Glutamatergic neuron (in vitro differentiated cells): Measurements from ENCODE around the gene TTC34. TPM values are rescaled to one million over a fixed set of nuclear protein-coding genes. Genes with fewer than 3 reads are reported as not detected.
"Not testable (repeated sequence)": the region's sequence is repeated elsewhere in the genome, so short reads cannot be mapped to it uniquely, and the experiment has no call there.

Experiments
- DNase-seq: peaks from one replicate; pipeline ENCODE4 v3.0.0; 2022
- H3K27ac Mint-ChIP-seq: one replicate; pipeline ENCODE4 v1.8.0; 2020; ENCODE audit warnings: mild to moderate bottlenecking, mixed read lengths, inconsistent platforms; ENCODE audit not compliant: unreplicated experiment
- H3K27me3 Mint-ChIP-seq: one replicate; pipeline ENCODE4 v1.8.0; 2020; ENCODE audit warnings: mild to moderate bottlenecking, moderate library complexity, mixed read lengths, inconsistent platforms; ENCODE audit not compliant: unreplicated experiment
- H3K36me3 Mint-ChIP-seq: one replicate; pipeline ENCODE4 v1.8.0; 2020; ENCODE audit warnings: mild to moderate bottlenecking, mixed read lengths, inconsistent platforms; ENCODE audit not compliant: unreplicated experiment
- H3K4me1 Mint-ChIP-seq: one replicate; pipeline ENCODE4 v1.8.0; 2020; ENCODE audit warnings: mild to moderate bottlenecking, low read depth, mixed read lengths, inconsistent platforms; ENCODE audit not compliant: unreplicated experiment
- H3K4me3 Mint-ChIP-seq: one replicate; pipeline ENCODE4 v1.8.0; 2020; ENCODE audit warnings: mild to moderate bottlenecking, mixed read lengths, inconsistent platforms; ENCODE audit not compliant: unreplicated experiment
- H3K9me3 Mint-ChIP-seq: one replicate; pipeline ENCODE4 v1.8.0; 2020; ENCODE audit warnings: mild to moderate bottlenecking, moderate library complexity, mixed read lengths, inconsistent platforms; ENCODE audit not compliant: unreplicated experiment
- total RNA-seq: library from RNA; stranded (reverse); fragmentation: NEBNext Ultra II Directional; extraction: Animal tissue kit (Norgen Biotek cat#: 25700); gene quantifications from one replicate; pipeline ENCODE4 v1.2.1, GENCODE V29; 2021; ENCODE audit not compliant: unreplicated experiment
- TF ChIP-seq, protein P1 (sequence below): fragments of 200-600 bp; sonication (generic); IDR thresholded peaks from one replicate; pipeline ENCODE4 v1.5.0; 2021; ENCODE audit not compliant: partially characterized antibody, unreplicated experiment

The TTC34 gene
- total RNA-seq, 1 donor from 2014 or later: 0.74 TPM

DNA sequence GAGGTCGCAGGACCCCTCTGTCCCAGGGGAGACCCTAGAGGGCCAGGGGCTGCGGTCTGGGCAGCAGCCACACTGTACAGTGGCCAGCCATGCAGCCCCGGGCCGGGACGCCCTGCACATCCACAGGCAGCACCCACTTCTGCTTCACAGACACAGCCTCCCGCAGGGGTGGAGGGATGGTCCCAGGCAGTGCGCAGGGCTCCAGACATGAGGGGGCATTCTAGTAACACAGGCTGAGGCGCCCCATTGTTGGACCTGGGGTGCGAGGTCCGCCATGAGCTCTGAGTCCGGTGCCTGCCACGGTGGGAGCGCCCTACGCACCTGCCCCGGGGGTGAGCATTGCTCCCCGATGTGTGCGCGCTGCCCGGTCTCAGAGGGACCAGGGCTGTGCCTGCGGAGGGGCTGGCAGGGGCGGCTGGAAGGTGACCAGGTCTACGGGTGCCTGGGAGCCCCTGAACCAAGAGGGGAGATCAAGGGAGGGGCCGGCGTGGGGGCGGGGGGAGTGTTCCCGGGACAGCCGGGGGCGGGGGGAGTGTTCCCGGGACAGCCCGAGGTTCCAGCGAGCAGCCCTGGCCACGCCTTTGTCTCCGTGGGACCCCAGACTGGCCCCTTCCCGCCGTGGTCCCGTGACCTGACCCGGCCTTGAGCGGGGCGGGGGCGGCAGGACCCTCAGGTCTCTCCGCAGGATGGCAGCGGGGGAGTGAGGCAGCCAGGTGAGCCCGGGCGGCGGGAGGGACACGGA, 173.1 kb downstream of the TTC34 start:
- Mint-ChIP-seq H3K4me1 (no peaks in the 10 kb centered on the region), H3K4me3 (no peak overlapping the region), H3K9me3 (peaks cover 7% of the 10 kb centered on the region), H3K36me3 (peaks cover 8% of the 10 kb centered on the region), H3K27ac (no peak overlapping the region), H3K27me3 (peaks cover 19% of the 10 kb centered on the region)
- no peak for DNase-seq
- TF ChIP-seq, protein P1, sequence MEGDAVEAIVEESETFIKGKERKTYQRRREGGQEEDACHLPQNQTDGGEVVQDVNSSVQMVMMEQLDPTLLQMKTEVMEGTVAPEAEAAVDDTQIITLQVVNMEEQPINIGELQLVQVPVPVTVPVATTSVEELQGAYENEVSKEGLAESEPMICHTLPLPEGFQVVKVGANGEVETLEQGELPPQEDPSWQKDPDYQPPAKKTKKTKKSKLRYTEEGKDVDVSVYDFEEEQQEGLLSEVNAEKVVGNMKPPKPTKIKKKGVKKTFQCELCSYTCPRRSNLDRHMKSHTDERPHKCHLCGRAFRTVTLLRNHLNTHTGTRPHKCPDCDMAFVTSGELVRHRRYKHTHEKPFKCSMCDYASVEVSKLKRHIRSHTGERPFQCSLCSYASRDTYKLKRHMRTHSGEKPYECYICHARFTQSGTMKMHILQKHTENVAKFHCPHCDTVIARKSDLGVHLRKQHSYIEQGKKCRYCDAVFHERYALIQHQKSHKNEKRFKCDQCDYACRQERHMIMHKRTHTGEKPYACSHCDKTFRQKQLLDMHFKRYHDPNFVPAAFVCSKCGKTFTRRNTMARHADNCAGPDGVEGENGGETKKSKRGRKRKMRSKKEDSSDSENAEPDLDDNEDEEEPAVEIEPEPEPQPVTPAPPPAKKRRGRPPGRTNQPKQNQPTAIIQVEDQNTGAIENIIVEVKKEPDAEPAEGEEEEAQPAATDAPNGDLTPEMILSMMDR: no peak

DNA sequence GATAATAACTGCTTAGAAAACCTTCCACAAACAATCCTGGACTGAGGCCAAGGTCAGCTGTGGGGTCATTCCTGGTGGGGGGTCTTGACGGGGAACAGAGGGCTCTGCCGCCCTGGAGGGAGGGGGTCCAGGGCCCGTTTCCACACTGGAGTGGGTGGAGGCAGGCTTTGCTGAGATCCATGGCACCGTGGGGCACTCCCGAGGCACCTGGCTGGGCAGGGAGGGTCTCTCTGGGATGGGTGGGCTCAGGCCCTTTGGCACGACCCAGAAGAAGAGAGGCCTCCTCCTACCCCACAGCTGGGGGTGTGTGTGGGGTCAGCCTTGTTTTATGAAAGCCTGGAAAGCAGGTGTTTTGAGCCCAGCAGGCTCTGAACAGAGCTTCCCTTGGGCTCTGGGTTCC, 173.7 kb downstream of the TTC34 start:
- H3K36me3 Mint-ChIP-seq: peaks cover 8% of the 10 kb centered on the region
- H3K4me3 Mint-ChIP-seq: no peak overlapping the region
- no peak overlapping the region for H3K27ac Mint-ChIP-seq
- peaks cover 7% of the 10 kb centered on the region for H3K9me3 Mint-ChIP-seq
- H3K4me1 Mint-ChIP-seq: no peaks in the 10 kb centered on the region
- peaks cover 19% of the 10 kb centered on the region for H3K27me3 Mint-ChIP-seq
- TF ChIP-seq, protein P1: no peak
- no peak for DNase-seq

DNA sequence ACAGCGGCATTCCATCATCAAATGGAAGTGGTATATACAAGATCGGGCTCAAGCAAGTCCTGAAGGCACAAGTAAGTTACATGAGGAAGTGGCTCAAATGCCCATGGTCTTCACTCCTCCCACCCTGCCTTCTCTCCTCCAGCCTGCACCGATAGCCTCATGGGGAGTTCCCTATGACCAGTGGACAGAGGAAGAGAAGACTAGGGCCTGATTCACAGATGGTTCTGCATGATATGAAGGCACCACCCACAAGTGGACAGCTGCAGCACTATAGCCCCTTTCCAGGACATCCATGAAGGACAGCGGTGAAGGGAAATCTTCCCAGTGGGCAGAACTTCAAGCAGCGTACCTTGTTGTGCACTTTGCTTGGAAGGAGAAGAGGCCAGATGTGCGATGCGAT, 175.7 kb downstream of the TTC34 start:
- DNase-seq, H3K27ac Mint-ChIP-seq, H3K9me3 Mint-ChIP-seq, H3K4me3 Mint-ChIP-seq, H3K4me1 Mint-ChIP-seq, H3K36me3 Mint-ChIP-seq: not testable (repeated sequence)
- H3K27me3 Mint-ChIP-seq: peaks cover 14% of the 10 kb centered on the region

DNA sequence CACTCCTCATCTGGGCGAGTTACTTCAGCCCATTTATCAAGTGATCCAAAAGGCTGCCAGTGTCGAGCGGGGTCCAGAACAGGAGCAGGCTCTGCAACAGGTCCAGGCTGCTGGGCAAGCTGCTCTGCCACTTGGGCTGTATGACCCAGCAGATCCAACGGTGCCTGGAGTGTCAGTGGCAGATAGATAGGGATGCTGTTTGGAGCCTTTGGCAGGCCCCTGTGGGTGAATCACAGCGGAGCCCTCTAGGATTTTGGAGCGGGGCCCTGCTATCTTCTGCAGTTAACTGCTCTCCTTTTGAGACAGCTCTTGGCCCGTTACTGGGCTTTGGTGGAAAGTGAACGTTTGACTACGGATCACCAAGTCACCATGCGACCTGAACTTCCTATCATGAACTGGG, 176.2 kb downstream of the TTC34 start:
- H3K4me1 Mint-ChIP-seq: no peaks in the 10 kb centered on the region
- peaks cover 10% of the 10 kb centered on the region for H3K27me3 Mint-ChIP-seq
- H3K27ac Mint-ChIP-seq: no peak overlapping the region
- H3K4me3 Mint-ChIP-seq: no peak overlapping the region
- peaks cover 6% of the 10 kb centered on the region for H3K9me3 Mint-ChIP-seq
- TF ChIP-seq, protein P1: no peak
- DNase-seq: no peak
- peaks cover 2% of the 10 kb centered on the region for H3K36me3 Mint-ChIP-seq

DNA sequence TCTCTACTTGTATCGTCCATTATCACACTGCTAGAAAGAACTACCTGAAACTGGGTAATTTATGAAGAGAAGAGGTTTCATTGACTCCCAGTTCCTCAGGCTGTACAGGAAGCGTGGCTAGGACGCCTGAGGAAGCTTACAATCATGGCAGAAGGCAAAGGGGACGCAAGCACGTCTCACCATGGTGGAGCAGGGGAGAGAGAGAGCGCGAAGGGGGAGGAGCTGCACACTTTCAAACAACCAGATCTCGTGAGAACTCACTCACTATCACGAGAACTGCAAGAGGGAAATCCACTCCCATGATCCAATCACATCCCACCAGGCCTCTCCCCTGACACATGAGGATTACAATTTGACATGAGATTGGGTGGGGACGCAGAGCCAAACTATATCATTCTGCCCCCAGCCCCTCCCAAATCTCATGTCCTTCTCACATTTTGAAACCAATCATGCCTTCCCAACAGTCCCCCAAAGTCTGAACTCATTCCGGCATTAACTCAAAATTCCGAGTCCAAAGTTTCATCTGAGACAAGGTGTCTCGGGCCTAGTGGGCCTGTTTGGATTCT, 176.7 kb downstream of the TTC34 start:
- Mint-ChIP-seq H3K9me3 (peaks cover 5% of the 10 kb centered on the region), H3K27ac (no peak overlapping the region), H3K36me3 (no peaks in the 10 kb centered on the region), H3K4me1 (no peaks in the 10 kb centered on the region), H3K27me3 (peaks cover 5% of the 10 kb centered on the region), H3K4me3 (no peak overlapping the region)
- TF ChIP-seq, protein P1: no peak
- no peak for DNase-seq
